Testis (tissue), 2 donors: ENCODE data around the gene CELF2.

Source experiments
- POLR2A ChIP-seq: fragments of 450-650 bp; IDR thresholded peaks from one replicate; pipeline ENCODE4 v1.6.1; 2017; ENCODE audit warnings: antibody characterized with exemption, mild to moderate bottlenecking, moderate library complexity
- TF ChIP-seq, protein P1 (sequence below), 3 experiments: fragments of 450-650 bp in 2 of 3; fragments of 200-600 bp in 1 of 3; sonication (generic) in 1 of 3; IDR thresholded peaks; one replicate each; pipeline ENCODE4 v1.5.1; 2016 to 2019; ENCODE audit warnings: antibody characterized with exemption in 3 of 3, mild to moderate bottlenecking in 2 of 3, moderate library complexity in 1 of 3

GRCh38 chr10:11242443-11243387, 225.0 kb downstream of the CELF2 start:
- TF ChIP-seq, protein P1, sequence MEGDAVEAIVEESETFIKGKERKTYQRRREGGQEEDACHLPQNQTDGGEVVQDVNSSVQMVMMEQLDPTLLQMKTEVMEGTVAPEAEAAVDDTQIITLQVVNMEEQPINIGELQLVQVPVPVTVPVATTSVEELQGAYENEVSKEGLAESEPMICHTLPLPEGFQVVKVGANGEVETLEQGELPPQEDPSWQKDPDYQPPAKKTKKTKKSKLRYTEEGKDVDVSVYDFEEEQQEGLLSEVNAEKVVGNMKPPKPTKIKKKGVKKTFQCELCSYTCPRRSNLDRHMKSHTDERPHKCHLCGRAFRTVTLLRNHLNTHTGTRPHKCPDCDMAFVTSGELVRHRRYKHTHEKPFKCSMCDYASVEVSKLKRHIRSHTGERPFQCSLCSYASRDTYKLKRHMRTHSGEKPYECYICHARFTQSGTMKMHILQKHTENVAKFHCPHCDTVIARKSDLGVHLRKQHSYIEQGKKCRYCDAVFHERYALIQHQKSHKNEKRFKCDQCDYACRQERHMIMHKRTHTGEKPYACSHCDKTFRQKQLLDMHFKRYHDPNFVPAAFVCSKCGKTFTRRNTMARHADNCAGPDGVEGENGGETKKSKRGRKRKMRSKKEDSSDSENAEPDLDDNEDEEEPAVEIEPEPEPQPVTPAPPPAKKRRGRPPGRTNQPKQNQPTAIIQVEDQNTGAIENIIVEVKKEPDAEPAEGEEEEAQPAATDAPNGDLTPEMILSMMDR (IDR thresholded peaks at IDR 0.05): no peak
- TF ChIP-seq POLR2A: no peak
